Measurements from ENCODE around the gene CYTIP. TPM values are rescaled to one million over a fixed set of nuclear protein-coding genes. Genes with fewer than 3 reads are reported as not detected.

CYTIP gene
- 0.36 TPM for polyA plus RNA-seq (2013, experiment 1 of 2)
- polyA plus RNA-seq (2013, experiment 2 of 2): 0.32 TPM

DNA sequence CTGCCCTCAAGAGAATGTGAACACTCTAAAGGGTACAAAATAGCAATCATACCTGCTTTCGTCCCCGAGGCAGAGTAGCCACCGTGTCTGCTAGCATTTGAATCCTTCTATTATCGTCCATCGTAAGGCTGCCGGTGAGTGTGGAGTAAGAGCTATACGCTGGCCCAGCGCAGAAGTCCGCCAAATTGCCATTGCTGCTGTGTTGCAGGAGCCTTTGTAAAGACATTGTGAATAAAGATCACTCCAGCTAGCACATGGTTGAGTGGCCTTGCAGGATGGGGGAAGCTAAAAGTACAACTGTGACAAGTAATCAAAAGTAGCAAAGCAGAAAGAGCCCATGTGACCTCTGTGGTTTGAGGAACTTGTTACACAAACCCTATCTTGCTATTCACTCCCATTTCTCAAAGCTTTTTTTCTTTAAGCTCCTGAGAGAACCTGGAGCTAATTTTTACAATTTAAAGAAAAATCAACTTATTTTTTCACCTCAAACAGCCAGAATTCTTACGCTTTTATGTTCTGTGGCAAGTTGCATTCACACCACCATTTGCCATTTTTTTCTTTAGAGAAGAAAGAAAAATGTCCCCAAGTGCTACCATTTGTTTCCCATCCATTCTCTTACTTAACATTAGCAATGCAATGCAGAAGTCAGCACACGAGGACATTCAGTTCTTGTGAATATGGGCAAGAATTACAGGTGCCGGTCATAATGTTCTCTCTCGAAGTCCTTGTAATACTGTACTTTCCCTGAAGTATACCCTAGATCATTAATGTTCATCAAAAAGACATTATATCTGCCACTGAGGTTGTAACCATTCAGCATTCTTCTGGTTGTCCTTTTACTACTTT, at the start of gene CYTIP:
TSS of gene CYTIP (minus strand) at position 295 of the 846 bp plus-strand sequence. CDS start at position 226, 69 bp downstream.
- H3K14ac ChIP-seq (ENCODE audit: low read length in 2 of 2): peak within 1 kb of the TSS in 1 of 2 experiments; percentile 4
- H2BK120ac ChIP-seq (ENCODE audit: low read depth, low read length): no peak within 1 kb of the TSS
- no peak within 1 kb of the TSS for H2BK15ac ChIP-seq (ENCODE audit: low read depth, poor library complexity, severe bottlenecking)
- H3K4me3 ChIP-seq (ENCODE audit: insufficient read depth in 1 of 2, low read depth in 1 of 2, low read length in 2 of 2): no peak within 1 kb of the TSS
- no peak within 1 kb of the TSS for H2BK5ac ChIP-seq (ENCODE audit: low read depth, low read length, poor library complexity, severe bottlenecking)
- H3K4me1 ChIP-seq (ENCODE audit: control insufficient read depth, insufficient read depth, low read depth, low read length): peaks cover 3% of the 10 kb centered on the region
- 96% methylated on average over 13 of the region's 13 CpGs for WGBS
- H3K23ac ChIP-seq (ENCODE audit: low read length in 2 of 2): no peak within 1 kb of the TSS
- peak within 1 kb of the TSS; percentile 6 for H2AFZ ChIP-seq (ENCODE audit: low read depth, low read length)
- H3K27ac ChIP-seq (ENCODE audit: low read length, poor library complexity, severe bottlenecking): no peak within 1 kb of the TSS
- H3K27me3 ChIP-seq (ENCODE audit: control insufficient read depth in 1 of 2, insufficient read depth in 1 of 2, low read length in 2 of 2): no peaks in the 10 kb centered on the region
- H4K8ac ChIP-seq (ENCODE audit: low read length): no peak within 1 kb of the TSS
- no peak within 1 kb of the TSS for H3K9ac ChIP-seq (ENCODE audit: low read length)
- no peak within 1 kb of the TSS for H3K18ac ChIP-seq (ENCODE audit: low read depth in 1 of 2, low read length in 2 of 2)
- H3K4me2 ChIP-seq (ENCODE audit: low read length, poor library complexity, severe bottlenecking): no peak within 1 kb of the TSS
- peak within 1 kb of the TSS in 1 of 2 experiments; percentile 67 for H2BK12ac ChIP-seq (ENCODE audit: low read length in 2 of 2)
- no peaks in the 10 kb centered on the region for H3K36me3 ChIP-seq (ENCODE audit: control insufficient read depth in 1 of 2, insufficient read depth in 2 of 2, low read depth in 1 of 2, low read length in 2 of 2)
- no peaks in the 10 kb centered on the region for H3K79me1 ChIP-seq (replicated peaks; ENCODE audit: low read length, poor library complexity, severe bottlenecking)
- DNase-seq: no peak
- H4K91ac ChIP-seq (ENCODE audit: low read length): no peak within 1 kb of the TSS
- H2AK5ac ChIP-seq (ENCODE audit: low read length, severe bottlenecking): no peak within 1 kb of the TSS
- H3K9me3 ChIP-seq (ENCODE audit: control insufficient read depth, low read length): no peaks in the 10 kb centered on the region
- no peak within 1 kb of the TSS for H3K4ac ChIP-seq (ENCODE audit: low read depth in 1 of 2, low read length in 2 of 2)

DNA sequence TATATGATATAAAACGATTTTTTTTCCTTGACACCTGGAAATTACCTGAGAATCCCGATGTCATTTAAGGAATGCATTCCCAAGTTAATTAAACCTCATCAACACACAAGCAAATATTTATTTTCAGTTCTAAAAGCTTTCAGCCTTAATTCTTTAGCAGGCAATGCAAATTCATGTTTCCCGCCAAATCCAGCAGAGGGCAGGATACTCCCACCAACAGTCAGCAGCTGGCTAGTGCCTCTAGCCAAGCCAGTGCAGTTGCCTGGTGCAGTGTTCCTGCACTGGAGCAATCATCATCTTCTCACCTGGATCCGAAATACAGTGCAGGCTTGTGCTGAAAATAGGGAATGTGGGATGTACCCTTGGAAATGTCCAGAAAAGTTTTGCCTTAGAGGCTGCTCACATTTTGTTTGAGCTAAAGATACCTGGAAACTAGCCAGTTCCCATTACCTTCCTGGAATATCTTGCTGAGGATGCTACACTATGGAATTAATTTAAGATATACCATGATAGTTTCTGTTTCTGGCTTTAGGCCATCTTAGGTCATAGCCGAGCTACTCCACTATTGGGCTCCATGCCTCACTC, 48.4 kb upstream of the CYTIP start:
- Histone ChIP-seq H3K4ac (ENCODE audit: low read depth in 1 of 2, low read length in 2 of 2) (no peak overlapping the region), H3K79me1 (replicated peaks; ENCODE audit: low read length, poor library complexity, severe bottlenecking) (no peaks in the 10 kb centered on the region), H3K23ac (ENCODE audit: low read length in 2 of 2) (no peak overlapping the region), H2BK5ac (ENCODE audit: low read depth, low read length, poor library complexity, severe bottlenecking) (no peak overlapping the region), H3K4me2 (ENCODE audit: low read length, poor library complexity, severe bottlenecking) (no peak overlapping the region), H3K4me3 (ENCODE audit: insufficient read depth in 1 of 2, low read depth in 1 of 2, low read length in 2 of 2) (no peak overlapping the region), H2BK120ac (ENCODE audit: low read depth, low read length) (no peak overlapping the region), H4K8ac (ENCODE audit: low read length) (no peak overlapping the region), H2AK5ac (ENCODE audit: low read length, severe bottlenecking) (no peak overlapping the region), H3K18ac (ENCODE audit: low read depth in 1 of 2, low read length in 2 of 2) (no peak overlapping the region), H2BK12ac (ENCODE audit: low read length in 2 of 2) (no peak overlapping the region), H3K4me1 (ENCODE audit: control insufficient read depth, insufficient read depth, low read depth, low read length) (peaks cover 5% of the 10 kb centered on the region), H3K14ac (ENCODE audit: low read length in 2 of 2) (no peak overlapping the region), H2AFZ (ENCODE audit: low read depth, low read length) (no peak overlapping the region), H3K27ac (ENCODE audit: low read length, poor library complexity, severe bottlenecking) (no peak overlapping the region), H3K9ac (ENCODE audit: low read length) (no peak overlapping the region), H2BK15ac (ENCODE audit: low read depth, poor library complexity, severe bottlenecking) (no peak overlapping the region), H3K36me3 (ENCODE audit: control insufficient read depth in 1 of 2, insufficient read depth in 2 of 2, low read depth in 1 of 2, low read length in 2 of 2) (no peaks in the 10 kb centered on the region), H3K9me3 (ENCODE audit: control insufficient read depth, low read length) (no peaks in the 10 kb centered on the region), H4K91ac (ENCODE audit: low read length) (no peak overlapping the region), H3K27me3 (ENCODE audit: control insufficient read depth in 1 of 2, insufficient read depth in 1 of 2, low read length in 2 of 2) (no peaks in the 10 kb centered on the region)
- WGBS: 12% methylated on average over 5 of the region's 5 CpGs
- DNase-seq: peak; percentile 63

DNA sequence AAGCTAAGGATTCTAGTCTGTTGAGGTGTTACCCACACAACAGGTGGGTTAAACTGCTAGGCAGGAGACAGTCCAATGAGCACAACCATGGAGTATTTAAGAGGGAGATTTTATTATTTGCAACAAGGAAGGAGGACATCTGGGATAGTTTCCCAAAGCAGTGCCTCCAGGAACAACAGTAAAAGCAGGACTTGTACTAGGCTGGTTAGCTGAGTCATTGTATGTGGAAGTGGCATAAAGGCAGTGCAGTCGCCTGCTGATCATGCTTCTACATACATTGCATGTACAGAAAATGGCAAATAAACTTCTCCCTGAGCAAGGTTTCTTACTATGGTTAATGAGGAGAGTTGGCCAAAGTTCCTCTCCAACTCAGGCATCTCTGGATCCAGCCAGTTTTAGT, 46.1 kb upstream of the CYTIP start:
- H3K4me2 ChIP-seq (ENCODE audit: low read length, poor library complexity, severe bottlenecking): no peak overlapping the region
- H3K27me3 ChIP-seq (ENCODE audit: control insufficient read depth in 1 of 2, insufficient read depth in 1 of 2, low read length in 2 of 2): no peaks in the 10 kb centered on the region
- H3K18ac ChIP-seq (ENCODE audit: low read depth in 1 of 2, low read length in 2 of 2): no peak overlapping the region
- no peak overlapping the region for H3K14ac ChIP-seq (ENCODE audit: low read length in 2 of 2)
- H2BK15ac ChIP-seq (ENCODE audit: low read depth, poor library complexity, severe bottlenecking): no peak overlapping the region
- no peak overlapping the region for H3K23ac ChIP-seq (ENCODE audit: low read length in 2 of 2)
- no peaks in the 10 kb centered on the region for H3K9me3 ChIP-seq (ENCODE audit: control insufficient read depth, low read length)
- no peak overlapping the region for H4K8ac ChIP-seq (ENCODE audit: low read length)
- no peak overlapping the region for H2BK120ac ChIP-seq (ENCODE audit: low read depth, low read length)
- H3K4me1 ChIP-seq (ENCODE audit: control insufficient read depth, insufficient read depth, low read depth, low read length): peaks cover 5% of the 10 kb centered on the region
- no peak overlapping the region for H3K27ac ChIP-seq (ENCODE audit: low read length, poor library complexity, severe bottlenecking)
- no peak overlapping the region for H2BK12ac ChIP-seq (ENCODE audit: low read length in 2 of 2)
- no peak overlapping the region for H2AFZ ChIP-seq (ENCODE audit: low read depth, low read length)
- H3K9ac ChIP-seq (ENCODE audit: low read length): no peak overlapping the region
- WGBS: 80% methylated on average over 1 of the region's 1 CpG
- H4K91ac ChIP-seq (ENCODE audit: low read length): no peak overlapping the region
- no peaks in the 10 kb centered on the region for H3K79me1 ChIP-seq (replicated peaks; ENCODE audit: low read length, poor library complexity, severe bottlenecking)
- no peak for DNase-seq
- H3K36me3 ChIP-seq (ENCODE audit: control insufficient read depth in 1 of 2, insufficient read depth in 2 of 2, low read depth in 1 of 2, low read length in 2 of 2): no peaks in the 10 kb centered on the region
- H3K4ac ChIP-seq (ENCODE audit: low read depth in 1 of 2, low read length in 2 of 2): no peak overlapping the region
- H2AK5ac ChIP-seq (ENCODE audit: low read length, severe bottlenecking): peak overlapping the region; percentile 57
- H2BK5ac ChIP-seq (ENCODE audit: low read depth, low read length, poor library complexity, severe bottlenecking): no peak overlapping the region
- no peak overlapping the region for H3K4me3 ChIP-seq (ENCODE audit: insufficient read depth in 1 of 2, low read depth in 1 of 2, low read length in 2 of 2)

DNA sequence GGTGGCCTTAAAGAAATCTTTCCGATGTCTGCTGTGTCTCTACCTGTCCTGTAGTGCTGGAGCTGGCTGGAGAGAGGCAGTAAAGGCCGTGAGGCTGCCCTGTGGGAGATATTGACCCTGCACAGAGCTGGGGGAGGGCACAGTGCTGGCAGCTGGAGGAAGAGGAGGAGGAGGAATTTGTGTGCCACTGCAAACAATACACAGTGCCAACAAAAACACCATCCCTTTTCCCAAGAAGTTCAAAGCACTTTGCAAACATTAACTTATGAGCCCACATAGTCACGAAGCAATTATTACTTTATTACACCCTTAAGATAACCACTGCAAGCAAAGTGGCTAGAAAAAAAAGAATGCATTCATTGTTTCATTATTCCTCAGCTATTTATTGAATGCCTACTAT, 45.0 kb upstream of the CYTIP start:
- no peak overlapping the region for H4K8ac ChIP-seq (ENCODE audit: low read length)
- no peak overlapping the region for H3K9ac ChIP-seq (ENCODE audit: low read length)
- H3K4me3 ChIP-seq (ENCODE audit: insufficient read depth in 1 of 2, low read depth in 1 of 2, low read length in 2 of 2): peak overlapping the region in 1 of 2 experiments; percentile 34
- H3K9me3 ChIP-seq (ENCODE audit: control insufficient read depth, low read length): no peaks in the 10 kb centered on the region
- no peak overlapping the region for H2AK5ac ChIP-seq (ENCODE audit: low read length, severe bottlenecking)
- no peak overlapping the region for H4K91ac ChIP-seq (ENCODE audit: low read length)
- H3K18ac ChIP-seq (ENCODE audit: low read depth in 1 of 2, low read length in 2 of 2): peak overlapping the region in 1 of 2 experiments; percentile 50
- no peak overlapping the region for H2BK15ac ChIP-seq (ENCODE audit: low read depth, poor library complexity, severe bottlenecking)
- H3K4me1 ChIP-seq (ENCODE audit: control insufficient read depth, insufficient read depth, low read depth, low read length): peaks cover 5% of the 10 kb centered on the region
- no peak overlapping the region for H2BK12ac ChIP-seq (ENCODE audit: low read length in 2 of 2)
- DNase-seq: no peak
- H3K36me3 ChIP-seq (ENCODE audit: control insufficient read depth in 1 of 2, insufficient read depth in 2 of 2, low read depth in 1 of 2, low read length in 2 of 2): no peaks in the 10 kb centered on the region
- no peak overlapping the region for H2AFZ ChIP-seq (ENCODE audit: low read depth, low read length)
- no peaks in the 10 kb centered on the region for H3K79me1 ChIP-seq (replicated peaks; ENCODE audit: low read length, poor library complexity, severe bottlenecking)
- H3K23ac ChIP-seq (ENCODE audit: low read length in 2 of 2): no peak overlapping the region
- no peak overlapping the region for H2BK120ac ChIP-seq (ENCODE audit: low read depth, low read length)
- peak overlapping the region; percentile 69 for H3K27ac ChIP-seq (ENCODE audit: low read length, poor library complexity, severe bottlenecking)
- H2BK5ac ChIP-seq (ENCODE audit: low read depth, low read length, poor library complexity, severe bottlenecking): no peak overlapping the region
- WGBS: 88% methylated on average over 2 of the region's 3 CpGs
- H3K27me3 ChIP-seq (ENCODE audit: control insufficient read depth in 1 of 2, insufficient read depth in 1 of 2, low read length in 2 of 2): no peaks in the 10 kb centered on the region
- H3K14ac ChIP-seq (ENCODE audit: low read length in 2 of 2): no peak overlapping the region
- no peak overlapping the region for H3K4ac ChIP-seq (ENCODE audit: low read depth in 1 of 2, low read length in 2 of 2)
- H3K4me2 ChIP-seq (ENCODE audit: low read length, poor library complexity, severe bottlenecking): peak overlapping the region; percentile 51

Measured in mesenchymal stem cell (in vitro differentiated cells and primary cell).